Measurements from ENCODE around the gene MYCT1. TPM values are rescaled to one million over a fixed set of nuclear protein-coding genes. Genes with fewer than 3 reads are reported as not detected.

The MYCT1 gene
- total RNA-seq, 1 experiment from 2014 or later = not detected

GRCh38 chr6:152696522-152696921, 1.2 kb upstream of the MYCT1 start:
- intact Hi-C loops (cut with micrococcal nuclease) = no loop called here
- DNase-seq (ENCODE audit: low read depth, low spot score) (no peak), ATAC-seq (no peak)
- no peaks in the 10 kb centered on the region for H3K9me3 ChIP-seq (ENCODE audit: control insufficient read depth in 1 of 2, insufficient read depth in 1 of 2, low read depth in 1 of 2, low read length in 2 of 2)
- H4K20me1 ChIP-seq (ENCODE audit: insufficient read depth) = no peaks in the 10 kb centered on the region
- H3K4me1 ChIP-seq (ENCODE audit: control insufficient read depth in 1 of 2, insufficient read depth in 2 of 2, low read length in 2 of 2) = no peaks in the 10 kb centered on the region
- ChIA-PET POLR2A (no interaction called here), CTCF (no interaction called here), RAD21 (ENCODE audit: low non-redundant PET in 1 of 2, low total read pairs in 2 of 2, uncharacterized antibody in 2 of 2, unreplicated experiment in 2 of 2) (no interaction called here)
- no peaks in the 10 kb centered on the region for H3K27me3 ChIP-seq (ENCODE audit: insufficient read depth, low read length)
- no peak overlapping the region for H2AFZ ChIP-seq (ENCODE audit: low read depth, low read length, poor library complexity, severe bottlenecking)
- H3K27ac ChIP-seq (ENCODE audit: low read depth, low read length) = no peak overlapping the region
- no peak overlapping the region for H3K9ac ChIP-seq (ENCODE audit: low read length)
- H3K36me3 ChIP-seq (ENCODE audit: control insufficient read depth in 1 of 2, insufficient read depth in 2 of 2, low read length in 2 of 2) = no peaks in the 10 kb centered on the region
- TF ChIP-seq SP1 (IDR thresholded peaks at IDR 0.05; ENCODE audit: low read depth) (no peak), SIN3A (IDR thresholded peaks at IDR 0.05; ENCODE audit: low read depth) (no peak), JUND (IDR thresholded peaks at IDR 0.05) (no peak), ELF1 (IDR thresholded peaks at IDR 0.05; ENCODE audit: borderline replicate concordance, low read depth) (no peak), EGR1 (IDR thresholded peaks at IDR 0.05; ENCODE audit: low read depth) (no peak), ZBTB33 (IDR thresholded peaks at IDR 0.05; ENCODE audit: extremely low read depth, insufficient replicate concordance, low read length) (no peak), YY1 (IDR thresholded peaks at IDR 0.05; ENCODE audit: extremely low read depth, insufficient replicate concordance, low read depth, low read length) (no peak), RAD21 (IDR thresholded peaks at IDR 0.05; ENCODE audit: low read depth) (no peak), POLR2A (IDR thresholded peaks at IDR 0.05; ENCODE audit: borderline replicate concordance, extremely low read depth, insufficient read depth, insufficient read length) (no peak), FOSL1 (IDR thresholded peaks at IDR 0.05; ENCODE audit: low read depth) (no peak), SRF (IDR thresholded peaks at IDR 0.05; ENCODE audit: low read depth) (no peak), REST (IDR thresholded peaks at IDR 0.05; ENCODE audit: low read depth) (no peak)
- H3K4me3 ChIP-seq (replicated peaks in 1 of 2; ENCODE audit: low read depth in 1 of 2, low read length in 2 of 2) = no peak overlapping the region
- H3K9me2 ChIP-seq (ENCODE audit: insufficient read depth) = no peaks in the 10 kb centered on the region
- no TSS peak for BruUV-seq (replicated peaks)
- H3K4me2 ChIP-seq (ENCODE audit: low read length) = no peak overlapping the region
- no peaks in the 10 kb centered on the region for H3K79me2 ChIP-seq (ENCODE audit: insufficient read depth, low read length)

Measured in HCT116 (cell line).